Measurements from ENCODE around the gene TNS3. TPM values are rescaled to one million over a fixed set of nuclear protein-coding genes. Genes with fewer than 3 reads are reported as not detected.

TNS3 gene
- total RNA-seq, 1 experiment from 2014 or later, result 533 TPM

GRCh38 chr7:47493976-47494911 is 87.7 kb downstream of the TNS3 start:
- no peak overlapping the region for H3K4me3 ChIP-seq (ENCODE audit: low read depth in 2 of 2, low read length in 2 of 2)
- H3K9me3 ChIP-seq (ENCODE audit: control insufficient read depth, insufficient read depth, low read depth, low read length), result no peaks in the 10 kb centered on the region
- TF ChIP-seq, protein P1, sequence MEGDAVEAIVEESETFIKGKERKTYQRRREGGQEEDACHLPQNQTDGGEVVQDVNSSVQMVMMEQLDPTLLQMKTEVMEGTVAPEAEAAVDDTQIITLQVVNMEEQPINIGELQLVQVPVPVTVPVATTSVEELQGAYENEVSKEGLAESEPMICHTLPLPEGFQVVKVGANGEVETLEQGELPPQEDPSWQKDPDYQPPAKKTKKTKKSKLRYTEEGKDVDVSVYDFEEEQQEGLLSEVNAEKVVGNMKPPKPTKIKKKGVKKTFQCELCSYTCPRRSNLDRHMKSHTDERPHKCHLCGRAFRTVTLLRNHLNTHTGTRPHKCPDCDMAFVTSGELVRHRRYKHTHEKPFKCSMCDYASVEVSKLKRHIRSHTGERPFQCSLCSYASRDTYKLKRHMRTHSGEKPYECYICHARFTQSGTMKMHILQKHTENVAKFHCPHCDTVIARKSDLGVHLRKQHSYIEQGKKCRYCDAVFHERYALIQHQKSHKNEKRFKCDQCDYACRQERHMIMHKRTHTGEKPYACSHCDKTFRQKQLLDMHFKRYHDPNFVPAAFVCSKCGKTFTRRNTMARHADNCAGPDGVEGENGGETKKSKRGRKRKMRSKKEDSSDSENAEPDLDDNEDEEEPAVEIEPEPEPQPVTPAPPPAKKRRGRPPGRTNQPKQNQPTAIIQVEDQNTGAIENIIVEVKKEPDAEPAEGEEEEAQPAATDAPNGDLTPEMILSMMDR (IDR thresholded peaks at IDR 0.05), result no peak
- TF ChIP-seq POLR2AphosphoS5 (IDR thresholded peaks at IDR 0.05; ENCODE audit: low read depth, low read length) (peak; percentile 15; the same call in 1 of the 2 replicates), REST (IDR thresholded peaks at IDR 0.05; ENCODE audit: insufficient read depth in 1 of 2, low read depth in 2 of 2, low read length in 1 of 2) (no peak)
- in situ Hi-C loops (cut with HindIII; ENCODE audit: low pct_unique_long_range_greater_than_20kb, low sequenced_read_pairs), result no loop called here
- peaks cover 98% of the 10 kb centered on the region for H3K4me1 ChIP-seq (ENCODE audit: control insufficient read depth, insufficient read depth, low read length)
- BruUV-seq (replicated peaks), result TSS peak; percentile 21
- peaks cover 11% of the 10 kb centered on the region for H3K36me3 ChIP-seq (ENCODE audit: control insufficient read depth, insufficient read depth, low read length)
- ChIA-PET CTCF (interaction anchor here (0.6 kb wide), 1 partner anchor 19 kb away, joined by 6 read pairs; no protein-coding TSS in a partner anchor), POLR2A (interaction anchor here (0.6 kb wide), 3 partner anchors 23 to 231 kb away, joined by 3 to 10 read pairs (median 6); no protein-coding TSS in a partner anchor)
- H3K27ac ChIP-seq (ENCODE audit: low read length), result peak overlapping the region; percentile 91
- no peaks in the 10 kb centered on the region for H3K27me3 ChIP-seq (ENCODE audit: control insufficient read depth, insufficient read depth, low read length)
- DNase-seq (ENCODE audit: low read depth, low spot score) (no peak), ATAC-seq (no peak)
- intact Hi-C loops (cut with micrococcal nuclease; ENCODE audit: unreplicated experiment), result no loop called here

DNA sequence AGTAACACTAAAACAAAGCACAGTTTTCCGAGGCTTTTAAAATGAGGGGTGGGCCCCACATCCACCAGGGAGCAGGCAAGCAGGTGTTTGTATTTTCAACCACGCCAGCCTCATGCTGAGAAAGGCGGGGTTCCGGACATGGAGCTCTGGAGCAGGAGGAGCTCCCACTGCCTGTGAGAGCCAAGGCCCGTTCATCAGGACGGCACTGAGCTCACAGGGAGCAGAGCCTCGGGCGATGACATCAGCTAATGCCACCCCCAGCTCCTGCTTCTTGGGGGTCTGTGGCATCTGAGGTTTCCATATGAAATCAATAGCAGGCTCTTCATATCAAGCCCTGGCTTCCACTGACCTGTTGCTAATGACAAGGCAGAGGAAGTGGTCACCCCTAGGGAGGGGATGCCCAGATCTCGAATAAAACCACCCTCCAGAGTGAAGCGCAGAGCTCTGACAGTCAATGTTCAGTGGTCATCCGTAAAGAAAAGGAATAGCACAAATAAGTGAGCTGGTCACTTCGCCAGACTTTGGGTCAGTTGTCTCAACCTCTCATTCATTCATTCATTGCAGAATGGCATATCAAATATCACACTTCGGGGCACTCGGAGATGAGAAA is 89.1 kb downstream of the TNS3 start:
- H3K27ac ChIP-seq (ENCODE audit: low read length), result peak overlapping the region; percentile 80
- H3K9me3 ChIP-seq (ENCODE audit: control insufficient read depth, insufficient read depth, low read depth, low read length), result no peaks in the 10 kb centered on the region
- no TSS peak for BruUV-seq (replicated peaks)
- POLR2A ChIA-PET, result interaction anchor here (0.5 to 0.6 kb wide), 2 partner anchors 81 to 171 kb away, joined by 3 to 4 read pairs; no protein-coding TSS in a partner anchor
- ATAC-seq (no peak), DNase-seq (ENCODE audit: low read depth, low spot score) (no peak)
- H3K4me3 ChIP-seq (ENCODE audit: low read depth in 2 of 2, low read length in 2 of 2), result no peak overlapping the region
- in situ Hi-C loops (cut with HindIII; ENCODE audit: low pct_unique_long_range_greater_than_20kb, low sequenced_read_pairs), result no loop called here
- H3K4me1 ChIP-seq (ENCODE audit: control insufficient read depth, insufficient read depth, low read length), result peaks cover 98% of the 10 kb centered on the region
- intact Hi-C loops (cut with micrococcal nuclease; ENCODE audit: unreplicated experiment), result no loop called here
- TF ChIP-seq, protein P1 (IDR thresholded peaks at IDR 0.05), result no peak
- no peak for TF ChIP-seq TCF7L2 (IDR thresholded peaks at IDR 0.05; ENCODE audit: low read depth, low read length)
- TF ChIP-seq SIN3A (IDR thresholded peaks at IDR 0.05; ENCODE audit: borderline replicate concordance, insufficient read depth, low read depth, low read length), result no peak
- TF ChIP-seq POLR2AphosphoS5 (IDR thresholded peaks at IDR 0.05; ENCODE audit: low read depth, low read length), result no peak
- TF ChIP-seq REST (IDR thresholded peaks at IDR 0.05; ENCODE audit: insufficient read depth in 1 of 2, low read depth in 2 of 2, low read length in 1 of 2), result no peak
- H3K27me3 ChIP-seq (ENCODE audit: control insufficient read depth, insufficient read depth, low read length), result no peaks in the 10 kb centered on the region
- CTCF ChIA-PET, result no interaction called here
- H3K36me3 ChIP-seq (ENCODE audit: control insufficient read depth, insufficient read depth, low read length), result peaks cover 4% of the 10 kb centered on the region
